Vagina (tissue), 2 donors: ENCODE results near the gene SELENOS. TPM values are rescaled to one million over a fixed set of nuclear protein-coding genes. Genes with fewer than 3 reads are reported as not detected.

Experiments
- DNase-seq, 2 donors: peaks; one replicate each; pipeline ENCODE4 v3.0.0-alpha.2; 2017; ENCODE audit errors: extremely low spot score in 2 of 2
- H3K27ac ChIP-seq: fragments of 200-600 bp; sonication (generic); one replicate; pipeline ENCODE4 v1.5.1; 2019
- H3K27me3 ChIP-seq: fragments of 200-600 bp; sonication (generic); one replicate; pipeline ENCODE4 v1.5.1; 2019
- H3K36me3 ChIP-seq, 2 donors: fragments of 200-600 bp; sonication (generic); one replicate each; pipeline ENCODE4 v1.5.1; 2017 to 2019
- H3K4me1 ChIP-seq: fragments of 200-600 bp; sonication (generic); one replicate; pipeline ENCODE4 v1.5.1; 2019
- H3K4me3 ChIP-seq, 2 donors: fragments of 200-600 bp; sonication (generic); 1 replicate in 1 of 2; 2 replicates in 1 of 2; pipeline ENCODE4 v1.5.1; 2016 to 2019
- H3K9me3 ChIP-seq: fragments of 200-600 bp; sonication (generic); one replicate; pipeline ENCODE4 v1.5.1; 2019
- POLR2A ChIP-seq, 2 donors: fragments of 450-650 bp; IDR thresholded peaks; one replicate each; pipeline ENCODE4 v1.6.1; 2017; ENCODE audit warnings: antibody characterized with exemption in 2 of 2, mild to moderate bottlenecking in 2 of 2, moderate library complexity in 2 of 2
- POLR2AphosphoS5 ChIP-seq, 2 donors: sonication (generic); formaldehyde crosslinking; IDR thresholded peaks; one replicate each; pipeline ENCODE4 v1.9.0; 2017; ENCODE audit warnings: antibody characterized with exemption in 2 of 2, mild to moderate bottlenecking in 2 of 2, low read depth in 1 of 2; ENCODE audit not compliant: insufficient read depth in 1 of 2
- intact Hi-C: fragments of 100-400 bp; cut with DNase I; formaldehyde crosslinking; loops from one replicate; pipeline ENCODE4 v1.15.1; 2023
- total RNA-seq: library from RNA; depleted of rRNA; stranded (reverse); fragments of >200 nt; gene quantifications from one replicate; pipeline ENCODE4 v1.2.3, GENCODE V29; 2016
- TF ChIP-seq, protein P1 (sequence below), 3 experiments: fragments of 450-650 bp in 2 of 3; fragments of 200-600 bp in 1 of 3; sonication (generic) in 1 of 3; IDR thresholded peaks; one replicate each; pipeline ENCODE4 v1.5.1; 2017 to 2019; ENCODE audit warnings: antibody characterized with exemption in 3 of 3, mild to moderate bottlenecking in 2 of 3, moderate library complexity in 2 of 3

Gene SELENOS
- total RNA-seq, 1 donor from 2014 or later: 47.6 TPM

DNA sequence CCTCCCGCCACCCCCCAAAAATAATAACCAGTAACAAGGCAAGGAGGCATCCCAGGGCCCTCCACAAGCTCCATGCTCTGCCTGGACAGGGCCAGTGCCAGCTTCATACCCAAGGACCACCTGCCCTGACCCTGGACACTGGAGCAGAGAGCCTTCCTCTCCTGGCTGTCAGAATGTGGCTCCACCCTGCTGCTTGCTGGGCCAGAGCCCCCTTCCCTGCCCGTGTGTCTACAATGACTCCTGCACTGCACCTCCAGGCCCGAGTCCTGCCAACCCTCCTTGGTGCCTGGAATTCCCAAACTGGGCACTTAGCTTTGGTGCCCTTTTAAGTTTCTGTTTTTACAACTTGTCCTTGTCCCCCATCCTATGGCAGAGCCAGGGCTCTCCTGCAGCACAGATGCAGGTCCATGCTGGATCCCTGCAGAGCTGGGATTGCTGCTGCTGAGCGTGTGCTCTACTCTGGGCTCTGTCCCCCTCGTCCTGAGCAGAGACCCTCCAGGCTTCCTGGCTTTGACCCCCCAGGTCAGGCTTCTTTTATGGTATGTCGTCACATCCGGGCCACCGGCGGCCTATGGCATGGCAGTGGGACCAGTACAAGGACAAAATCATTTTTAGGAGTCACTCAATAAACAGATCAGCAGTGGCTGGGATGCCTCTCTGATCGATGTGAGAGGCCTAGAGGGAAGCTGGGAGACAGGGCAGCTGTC is 29.2 kb upstream of the SELENOS start:
- no peak overlapping the region for H3K4me3 ChIP-seq
- no peaks in the 10 kb centered on the region for H3K4me1 ChIP-seq
- intact Hi-C loops: no loop called here
- DNase-seq: no peak
- H3K27ac ChIP-seq: no peak overlapping the region
- H3K9me3 ChIP-seq: no peaks in the 10 kb centered on the region
- H3K36me3 ChIP-seq: no peaks in the 10 kb centered on the region
- TF ChIP-seq POLR2A (IDR thresholded peaks at IDR 0.05) (no peak), POLR2AphosphoS5 (IDR thresholded peaks at IDR 0.05; ENCODE audit: insufficient read depth in 1 of 2, low read depth in 1 of 2) (no peak)
- TF ChIP-seq, protein P1, sequence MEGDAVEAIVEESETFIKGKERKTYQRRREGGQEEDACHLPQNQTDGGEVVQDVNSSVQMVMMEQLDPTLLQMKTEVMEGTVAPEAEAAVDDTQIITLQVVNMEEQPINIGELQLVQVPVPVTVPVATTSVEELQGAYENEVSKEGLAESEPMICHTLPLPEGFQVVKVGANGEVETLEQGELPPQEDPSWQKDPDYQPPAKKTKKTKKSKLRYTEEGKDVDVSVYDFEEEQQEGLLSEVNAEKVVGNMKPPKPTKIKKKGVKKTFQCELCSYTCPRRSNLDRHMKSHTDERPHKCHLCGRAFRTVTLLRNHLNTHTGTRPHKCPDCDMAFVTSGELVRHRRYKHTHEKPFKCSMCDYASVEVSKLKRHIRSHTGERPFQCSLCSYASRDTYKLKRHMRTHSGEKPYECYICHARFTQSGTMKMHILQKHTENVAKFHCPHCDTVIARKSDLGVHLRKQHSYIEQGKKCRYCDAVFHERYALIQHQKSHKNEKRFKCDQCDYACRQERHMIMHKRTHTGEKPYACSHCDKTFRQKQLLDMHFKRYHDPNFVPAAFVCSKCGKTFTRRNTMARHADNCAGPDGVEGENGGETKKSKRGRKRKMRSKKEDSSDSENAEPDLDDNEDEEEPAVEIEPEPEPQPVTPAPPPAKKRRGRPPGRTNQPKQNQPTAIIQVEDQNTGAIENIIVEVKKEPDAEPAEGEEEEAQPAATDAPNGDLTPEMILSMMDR (IDR thresholded peaks at IDR 0.05): no peak
- no peaks in the 10 kb centered on the region for H3K27me3 ChIP-seq

DNA sequence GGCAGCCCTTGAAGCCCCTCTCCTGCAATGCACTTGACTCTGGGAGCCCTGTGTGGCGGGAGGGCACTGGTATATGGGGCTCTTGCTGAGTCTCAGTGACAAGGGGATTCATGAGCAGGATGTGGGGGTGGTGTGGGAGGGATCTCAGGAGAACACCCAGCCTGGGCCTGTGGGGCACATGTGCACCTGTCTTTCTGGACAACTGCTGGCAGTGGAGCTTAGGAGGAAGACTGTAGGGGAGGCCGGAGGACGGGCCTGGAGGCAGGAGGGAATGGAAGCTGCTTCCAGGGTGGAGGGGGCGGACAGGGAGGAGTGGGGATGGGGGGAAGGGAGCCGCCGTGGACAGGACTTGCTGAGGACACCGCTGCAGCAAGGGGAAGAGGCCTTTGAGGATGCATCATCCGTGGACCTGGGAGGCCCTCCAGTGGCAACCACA is 28.6 kb upstream of the SELENOS start:
- intact Hi-C loops: no loop called here
- DNase-seq: peak in 1 of 2 donors; percentile 89

DNA sequence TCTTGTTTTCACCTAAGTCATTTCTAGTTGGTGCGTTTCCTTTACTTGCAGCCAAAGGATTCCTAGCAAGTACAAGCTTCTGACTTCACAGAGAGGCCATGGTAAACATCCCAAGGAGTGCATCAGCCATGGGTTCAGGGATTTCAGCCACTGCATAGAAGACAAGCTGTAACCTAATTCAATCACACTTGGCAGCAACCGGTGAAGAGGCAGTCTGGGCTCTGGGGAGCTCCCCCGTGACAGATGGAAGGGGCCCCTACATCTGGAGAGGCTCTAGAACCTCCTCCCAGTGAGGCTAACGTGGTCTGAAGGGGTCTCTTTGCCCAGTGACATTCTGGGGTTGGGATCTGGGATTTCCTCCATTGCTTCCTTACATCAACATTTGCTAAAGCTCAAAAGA is 26.1 kb upstream of the SELENOS start:
- H3K27ac ChIP-seq: no peak overlapping the region
- no peaks in the 10 kb centered on the region for H3K36me3 ChIP-seq
- DNase-seq: no peak
- H3K27me3 ChIP-seq: no peaks in the 10 kb centered on the region
- no peaks in the 10 kb centered on the region for H3K4me1 ChIP-seq
- H3K4me3 ChIP-seq: no peak overlapping the region
- no peaks in the 10 kb centered on the region for H3K9me3 ChIP-seq
- TF ChIP-seq, protein P1 (IDR thresholded peaks at IDR 0.05): no peak
- TF ChIP-seq POLR2AphosphoS5 (IDR thresholded peaks at IDR 0.05; ENCODE audit: insufficient read depth in 1 of 2, low read depth in 1 of 2) (no peak), POLR2A (IDR thresholded peaks at IDR 0.05) (no peak)
- intact Hi-C loops: no loop called here

More for the DNA sequence above, 28.6 kb upstream of the SELENOS start:
- H3K9me3 ChIP-seq: no peaks in the 10 kb centered on the region
- H3K27me3 ChIP-seq: no peaks in the 10 kb centered on the region
- no peak overlapping the region for H3K27ac ChIP-seq
- no peaks in the 10 kb centered on the region for H3K4me1 ChIP-seq
- no peak overlapping the region for H3K4me3 ChIP-seq
- TF ChIP-seq POLR2A (IDR thresholded peaks at IDR 0.05) (no peak), POLR2AphosphoS5 (IDR thresholded peaks at IDR 0.05; ENCODE audit: insufficient read depth in 1 of 2, low read depth in 1 of 2) (no peak)
- TF ChIP-seq, protein P1 (IDR thresholded peaks at IDR 0.05): no peak
- H3K36me3 ChIP-seq: no peaks in the 10 kb centered on the region

DNA sequence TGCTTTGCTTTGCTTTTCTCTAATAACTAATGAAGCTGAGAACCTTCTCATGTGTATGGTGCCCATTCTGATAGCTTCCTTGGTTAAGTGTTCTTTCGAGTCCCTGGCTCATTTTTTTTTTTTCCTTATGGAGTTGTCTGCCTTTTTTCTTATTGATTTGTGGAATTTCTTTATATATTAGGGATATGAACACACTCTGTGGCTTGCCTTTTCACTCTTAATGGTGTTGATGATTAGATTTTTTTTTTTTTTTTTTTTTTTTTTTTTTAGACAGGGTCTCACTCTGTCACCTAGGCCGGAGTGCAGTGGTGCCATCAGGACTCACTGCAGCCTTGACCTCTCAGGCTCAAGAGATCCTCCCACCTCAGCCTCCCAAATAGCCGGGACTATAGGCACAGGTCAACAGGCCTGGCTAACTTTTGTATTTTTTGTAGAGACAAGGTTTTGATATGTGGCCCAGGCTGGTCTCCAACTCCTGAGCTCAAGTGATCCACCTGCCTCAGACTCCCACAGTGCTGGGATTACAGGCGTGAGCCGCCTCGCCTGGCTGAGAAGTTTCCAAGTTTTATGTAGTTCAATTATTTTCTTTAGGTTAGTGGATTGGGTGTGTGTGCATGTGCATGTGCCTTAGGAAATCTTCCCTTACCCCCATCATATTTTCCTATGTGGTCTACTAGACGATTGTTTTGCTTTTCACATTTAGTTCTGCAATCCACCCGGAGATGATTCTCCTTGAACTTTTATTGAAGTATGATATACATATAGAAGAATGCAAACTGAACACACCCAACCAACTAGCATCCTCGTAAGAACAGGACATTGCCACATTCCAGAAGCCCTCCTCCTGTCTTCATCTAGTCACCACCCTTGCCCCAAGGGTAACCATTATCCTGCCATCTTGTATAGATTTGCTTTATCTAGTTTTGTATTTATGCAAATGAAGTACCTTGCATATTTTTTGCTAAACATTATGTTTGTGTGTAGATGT is 19.4 kb upstream of the SELENOS start:
- peaks cover 35% of the 10 kb centered on the region for H3K4me1 ChIP-seq
- H3K27me3 ChIP-seq: no peaks in the 10 kb centered on the region
- TF ChIP-seq POLR2AphosphoS5 (IDR thresholded peaks at IDR 0.05; ENCODE audit: insufficient read depth in 1 of 2, low read depth in 1 of 2) (no peak), POLR2A (IDR thresholded peaks at IDR 0.05) (no peak)
- TF ChIP-seq, protein P1 (IDR thresholded peaks at IDR 0.05): no peak
- no peak for DNase-seq
- no peak overlapping the region for H3K27ac ChIP-seq
- intact Hi-C loops: loop anchor here (5.0 kb wide), 1 partner anchor 356 kb away; the partner anchor contains the start of gene TM2D3
- no peaks in the 10 kb centered on the region for H3K9me3 ChIP-seq
- no peaks in the 10 kb centered on the region for H3K36me3 ChIP-seq
- H3K4me3 ChIP-seq: no peak overlapping the region
